DMS79 (cell line): ENCODE results near the gene VDR.

Experiments
- DNase-seq: peaks from one replicate; lab custom pipeline; 2025; lab: John Stamatoyannopoulos, UW

VDR gene

GRCh38 chr12:47793015-47793681 lies 111.6 kb downstream of the VDR start:
- DNase-seq: no peak

- no peak for DNase-seq
Observed at GRCh38 chr12:47791874-47792273, 112.9 kb downstream of the VDR start.
